8988T (cell line): Measurements from ENCODE around the gene HNRNPA2B1.
"Not testable (repeated sequence)": the region's sequence is repeated elsewhere in the genome, so short reads cannot be mapped to it uniquely, and the experiment has no call there.

Experiments used
- DNase-seq: peaks from one replicate; pipeline ENCODE4 v3.0.0; 2011

The HNRNPA2B1 gene

DNA sequence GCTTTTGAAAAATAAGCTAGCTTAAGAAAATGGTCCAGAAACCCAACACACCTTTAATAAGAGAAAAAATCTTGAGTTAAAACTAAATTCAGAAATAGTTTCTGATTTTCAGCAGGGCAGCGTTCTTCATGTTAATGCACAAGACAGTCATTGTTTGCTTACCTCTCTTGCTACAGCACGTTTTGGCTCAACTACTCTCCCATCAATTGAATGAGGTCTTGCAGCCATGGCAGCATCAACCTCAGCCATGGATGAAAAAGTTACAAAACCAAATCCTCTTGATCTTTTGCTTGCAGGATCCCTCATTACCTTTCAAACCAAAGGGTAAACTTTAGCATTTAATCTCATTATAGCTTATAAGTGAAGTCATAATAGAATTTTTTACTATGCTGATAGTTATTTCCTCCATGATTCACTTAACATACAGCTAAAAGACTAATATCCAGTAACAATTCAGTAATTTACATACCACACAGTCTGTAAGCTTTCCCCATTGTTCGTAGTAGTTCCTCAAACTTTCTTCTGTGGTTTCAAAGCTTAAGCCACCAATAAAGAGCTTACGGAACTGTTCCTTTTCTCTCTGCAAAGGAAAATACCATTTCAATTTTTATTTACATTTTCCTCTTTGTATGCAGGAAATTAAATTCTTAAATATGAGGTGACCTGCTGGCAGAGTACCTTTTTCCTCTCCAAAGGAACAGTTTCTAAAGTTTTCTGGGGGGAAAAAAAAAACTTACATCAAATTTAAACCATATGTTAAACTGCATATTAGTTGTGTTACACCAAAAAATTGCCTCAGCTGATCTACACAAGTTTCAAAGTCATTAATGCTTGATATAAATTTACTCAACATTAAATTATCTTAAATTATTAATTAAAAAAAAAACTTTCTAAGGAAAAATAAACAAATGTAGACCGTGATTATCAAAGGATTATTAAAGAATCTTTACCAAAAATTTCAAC lies 3.1 kb downstream of the HNRNPA2B1 start:
- no peak for DNase-seq

DNA sequence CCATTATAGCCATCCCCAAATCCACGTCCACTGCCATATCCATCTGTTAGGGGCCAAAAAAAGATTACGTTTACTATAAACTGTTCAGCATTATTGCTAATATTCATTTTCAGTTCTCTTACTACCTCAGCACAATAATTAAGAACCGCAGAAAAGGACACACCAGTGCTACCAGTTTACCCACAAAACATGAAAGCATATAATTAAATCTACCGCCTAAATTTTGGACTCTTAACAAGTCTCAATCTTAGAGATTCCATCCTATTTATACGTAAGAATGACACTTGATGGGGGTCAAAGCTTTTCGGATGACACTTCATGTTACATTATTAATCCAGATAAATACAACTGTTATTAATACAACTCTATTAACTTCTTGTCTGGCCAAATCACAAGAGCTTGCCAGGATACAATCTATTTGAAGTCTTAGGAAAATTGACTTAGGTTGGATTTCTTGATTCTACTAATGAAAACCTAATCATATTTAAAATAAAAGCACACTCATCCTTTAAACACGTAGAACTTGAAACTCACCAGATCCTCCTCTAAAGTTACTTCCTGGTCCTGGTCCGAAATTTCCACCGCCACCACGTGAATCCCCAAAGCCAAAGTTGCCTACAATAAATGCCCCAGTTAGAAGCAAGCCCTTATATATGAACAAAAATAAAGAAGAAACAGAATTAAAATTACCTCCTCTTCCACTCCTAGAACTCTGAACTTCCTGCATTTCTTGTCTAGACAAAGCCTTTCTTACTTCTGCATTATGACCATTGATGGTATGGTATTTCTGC lies 4.5 kb downstream of the HNRNPA2B1 start:
- no peak for DNase-seq

DNA sequence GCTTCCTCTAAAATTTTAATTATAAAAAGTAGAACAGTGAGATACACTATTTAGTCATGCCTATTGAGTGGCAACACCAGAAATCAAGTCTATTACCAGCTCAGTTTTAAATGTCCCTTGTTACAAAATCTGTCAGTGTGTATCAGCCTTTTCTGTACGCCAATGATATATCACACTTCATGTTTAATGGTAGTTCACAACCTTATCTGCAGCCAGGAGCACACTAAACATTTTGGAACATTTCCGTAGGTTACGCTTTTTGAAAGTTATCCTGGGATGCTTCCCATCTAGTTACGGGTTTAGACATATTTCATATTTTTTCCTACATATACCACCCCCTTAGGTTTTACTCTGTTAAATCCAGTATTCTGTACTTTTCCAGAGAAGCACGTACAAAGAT lies 5.4 kb downstream of the HNRNPA2B1 start:
- DNase-seq: no peak

DNA sequence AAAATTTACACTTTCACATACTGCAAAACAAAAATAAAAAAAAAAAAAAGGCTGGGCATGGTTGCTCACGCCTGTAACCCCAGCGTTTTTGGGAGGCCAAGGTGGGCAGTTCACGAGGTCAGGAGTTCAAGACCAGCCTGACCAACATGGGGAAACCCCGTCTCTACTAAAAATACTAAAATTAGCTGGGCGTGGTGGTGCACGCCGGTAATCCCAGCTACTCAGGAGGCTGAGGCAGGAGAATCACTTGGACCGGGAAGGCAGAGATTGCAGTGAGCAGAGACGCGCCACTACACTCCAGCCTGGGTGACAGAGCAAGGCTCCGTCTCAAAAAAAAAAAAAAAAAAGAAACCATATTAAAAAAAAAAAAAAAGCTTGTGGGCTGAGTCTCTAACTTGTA lies 5.8 kb downstream of the HNRNPA2B1 start:
- DNase-seq: not testable (repeated sequence)

DNA sequence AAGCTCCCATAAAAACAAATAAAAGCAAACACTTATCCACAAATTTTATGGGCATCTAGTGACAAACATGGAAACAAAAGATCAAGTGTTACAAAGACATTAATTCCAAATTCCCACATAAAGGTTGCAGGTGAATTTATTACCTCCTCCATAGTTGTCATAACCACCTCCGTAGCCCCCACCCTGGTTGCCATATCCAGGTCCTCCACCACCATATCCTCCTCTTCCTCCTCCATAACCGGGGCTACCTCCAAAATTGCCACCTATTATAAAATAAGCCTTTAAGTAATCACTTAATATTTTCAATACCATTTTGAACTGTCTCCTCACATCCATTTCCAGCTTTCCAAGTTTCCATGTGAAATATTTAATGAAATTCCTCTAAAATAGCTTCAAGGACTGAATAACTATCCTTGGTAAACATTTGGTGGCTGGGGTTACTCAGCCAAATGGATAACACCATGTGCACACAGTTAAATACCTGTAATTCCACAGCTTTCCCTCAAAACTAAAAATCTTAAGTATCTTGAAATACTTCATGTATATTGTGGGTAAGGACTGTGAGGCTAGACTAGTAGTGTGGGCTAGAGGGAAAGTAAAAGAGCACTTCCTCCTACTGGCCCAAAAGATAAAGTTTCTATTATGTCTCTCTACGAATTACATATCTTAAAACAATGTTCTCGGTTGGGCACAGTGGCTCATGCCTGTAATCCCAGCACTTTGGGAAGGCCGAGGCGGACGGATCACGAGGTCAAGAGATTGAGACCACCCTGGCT lies 6.9 kb downstream of the HNRNPA2B1 start:
- no peak for DNase-seq

DNA sequence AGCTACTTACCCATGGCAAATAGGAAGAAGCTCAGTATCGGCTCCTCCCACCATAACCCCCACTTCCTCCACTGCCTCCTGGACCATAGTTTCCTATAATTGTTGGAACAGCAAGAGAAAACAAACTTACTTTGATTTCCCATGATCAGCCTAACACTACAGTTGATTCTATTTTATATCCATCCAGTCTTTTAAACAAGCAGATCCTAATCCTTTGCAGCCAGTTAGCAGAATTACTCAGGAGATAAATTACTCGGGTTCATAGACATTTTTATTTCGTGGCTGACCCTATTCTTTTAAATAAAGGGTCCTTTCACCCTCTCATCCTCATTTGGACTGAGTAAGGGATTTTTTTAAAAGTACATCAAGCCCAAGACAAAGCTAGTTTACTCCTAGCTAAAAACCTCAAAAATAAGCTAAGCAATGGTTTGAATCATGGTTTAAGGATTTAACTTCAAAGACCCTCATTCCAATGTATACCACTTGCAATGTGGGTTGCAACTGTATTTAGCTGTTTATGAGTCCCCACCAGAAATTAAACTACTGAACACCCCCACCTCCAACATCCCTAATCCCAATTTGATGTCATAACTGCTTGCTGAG lies 8.0 kb downstream of the HNRNPA2B1 start:
- DNase-seq: no peak

DNA sequence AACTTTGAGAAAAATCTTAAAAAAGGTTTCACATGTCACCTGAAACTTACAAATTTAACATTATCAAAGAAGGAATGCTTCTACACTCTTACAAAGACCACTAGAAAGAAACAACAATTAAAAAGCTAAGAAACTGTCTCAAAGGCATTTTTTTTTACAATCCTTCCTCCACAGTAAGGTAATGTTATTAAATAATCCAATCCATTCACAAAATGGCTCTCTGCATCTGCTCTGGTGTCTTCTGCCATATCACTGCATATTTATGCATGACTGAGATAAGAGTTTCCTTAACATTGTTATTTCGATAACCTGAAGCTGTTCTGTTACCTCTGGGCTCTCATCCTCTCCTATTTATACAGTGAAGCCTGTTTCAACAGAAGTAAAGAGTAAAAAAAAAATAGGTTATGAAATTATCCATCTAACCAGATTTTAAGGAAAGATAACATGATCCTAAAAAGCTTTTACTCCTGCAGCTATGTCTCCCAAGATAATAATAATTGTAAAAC lies 8.5 kb downstream of the HNRNPA2B1 start:
- DNase-seq: no peak

DNA sequence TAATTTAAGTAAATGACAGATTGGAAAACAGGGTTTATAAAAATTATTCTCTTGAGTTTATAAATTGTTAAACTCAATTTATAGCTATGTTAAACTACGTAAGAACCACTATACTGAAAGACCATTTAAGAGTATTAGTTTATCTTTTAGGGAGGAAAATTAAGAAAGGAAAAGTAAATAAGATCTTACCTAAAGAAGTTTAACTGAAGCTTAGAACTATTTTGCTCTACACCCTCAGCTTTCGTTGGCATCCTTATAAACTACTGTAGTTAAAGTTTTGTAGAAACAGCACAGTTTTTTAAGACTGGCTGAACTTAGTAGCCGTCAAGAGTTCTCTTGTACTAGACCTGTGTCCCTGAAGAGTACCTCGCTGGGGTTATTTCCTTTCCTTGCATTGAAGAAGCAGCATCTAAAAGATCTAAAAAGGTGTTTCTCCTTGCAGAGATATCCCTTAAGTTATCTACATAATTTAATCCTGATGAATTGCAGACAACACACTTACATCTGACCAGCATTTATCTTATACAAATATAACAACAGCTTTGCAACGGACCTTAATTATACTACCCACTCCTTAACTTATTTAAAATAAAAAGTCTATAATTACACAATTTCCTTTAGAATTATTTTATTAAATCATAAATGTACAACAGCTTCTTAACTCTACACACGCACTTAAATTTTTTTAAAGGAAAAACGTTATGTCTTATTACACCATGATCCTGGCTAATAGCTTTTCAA lies 9.1 kb downstream of the HNRNPA2B1 start:
- no peak for DNase-seq

DNA sequence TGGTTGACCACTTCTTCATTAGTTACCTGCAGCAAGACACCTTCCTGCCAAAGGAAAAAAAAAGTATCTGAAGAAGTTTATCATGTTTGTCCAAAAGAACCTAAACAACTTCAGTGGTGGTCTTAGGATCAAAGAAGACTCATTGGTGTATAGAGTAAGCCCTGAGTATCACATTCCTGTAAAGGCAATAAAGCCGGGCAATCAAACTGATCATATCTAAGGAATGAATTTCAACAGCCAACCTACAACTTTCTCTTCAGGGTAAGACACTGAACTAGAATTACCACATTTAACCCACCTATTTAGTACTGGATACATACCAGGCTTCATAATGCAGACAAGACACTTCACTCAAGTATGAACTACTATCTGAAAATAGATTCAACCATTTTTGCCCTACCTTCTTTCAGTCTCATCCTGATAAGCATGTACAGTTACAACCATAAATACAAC lies 10.1 kb downstream of the HNRNPA2B1 start:
- no peak for DNase-seq

DNA sequence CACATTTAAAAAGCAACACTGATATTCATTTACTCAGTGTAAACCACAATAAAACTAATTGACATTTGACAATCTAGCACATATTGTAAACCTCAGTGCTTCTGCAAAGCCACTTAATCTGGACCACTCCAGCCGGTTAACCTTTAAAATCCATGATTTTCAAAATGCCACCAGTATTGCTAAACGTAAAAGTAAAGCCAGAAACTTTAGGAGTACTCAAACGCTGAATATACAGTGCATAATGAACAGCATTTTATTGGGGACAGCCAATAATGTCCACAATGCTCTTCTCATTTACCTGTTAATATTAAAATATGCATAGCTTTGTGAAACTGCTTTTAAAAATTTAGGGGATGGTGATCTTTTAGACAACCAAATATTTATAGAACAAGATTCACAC lies 10.8 kb downstream of the HNRNPA2B1 start:
- no peak for DNase-seq

DNA sequence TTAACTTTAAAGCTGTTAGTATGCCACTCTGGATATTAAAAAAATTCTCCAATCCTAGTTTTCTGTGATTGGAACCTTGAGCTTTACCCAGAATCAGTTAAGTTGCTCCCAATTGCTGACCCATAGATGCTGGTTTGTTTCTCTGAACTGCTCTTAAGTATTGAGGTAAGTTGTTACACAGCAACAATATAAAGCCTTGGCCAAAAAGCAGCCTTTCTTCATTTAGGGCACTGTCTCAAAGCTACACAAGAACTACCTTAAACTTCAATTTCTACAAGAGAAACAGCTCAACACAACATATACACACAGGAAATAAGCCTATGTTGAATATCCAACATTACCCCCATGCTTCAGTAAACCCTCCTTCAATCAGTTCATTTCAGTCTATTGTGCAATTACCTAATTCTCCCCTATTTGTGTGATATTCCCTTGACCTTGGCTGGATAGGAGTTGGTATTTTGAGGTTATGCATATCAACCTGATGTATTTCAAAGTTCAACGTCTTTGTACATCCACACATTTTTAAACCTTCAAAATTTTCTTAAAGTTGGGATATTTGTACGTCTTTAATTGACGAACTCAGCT lies 11.5 kb downstream of the HNRNPA2B1 start:
- no peak for DNase-seq

DNA sequence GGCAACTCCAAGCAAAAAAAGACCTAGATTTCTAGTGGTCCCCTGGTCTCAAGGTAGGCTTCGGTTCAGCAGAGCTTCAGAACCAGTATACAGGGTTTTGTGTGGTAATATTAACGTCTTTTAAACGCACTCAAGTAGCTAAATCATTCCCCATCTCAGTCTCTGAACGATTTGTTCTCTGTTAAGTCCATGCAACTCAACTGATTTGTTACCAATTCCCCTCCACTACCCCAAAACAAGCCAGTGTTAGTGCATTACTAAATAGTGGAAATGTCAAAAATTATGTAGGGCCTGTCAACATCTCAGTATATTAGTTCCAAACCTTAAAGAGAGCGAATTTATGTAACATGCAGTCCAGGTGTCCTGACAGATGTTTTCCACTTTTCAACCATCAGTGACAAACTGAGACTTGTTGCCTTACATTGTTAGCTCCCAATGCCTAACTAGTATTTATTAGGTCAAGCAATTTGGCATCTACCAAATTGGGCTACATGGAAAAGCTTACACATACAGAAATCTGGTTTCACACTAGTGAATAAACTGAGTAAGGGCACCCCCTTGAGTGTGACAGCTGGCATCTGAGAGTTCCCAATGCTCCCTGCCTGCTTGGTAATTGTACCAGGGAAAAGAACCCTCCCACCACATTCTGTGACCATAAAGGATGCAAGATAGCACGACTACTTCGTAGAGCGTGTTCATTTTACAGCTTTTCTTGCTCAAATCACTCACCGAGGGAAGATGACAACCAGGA lies 12.2 kb downstream of the HNRNPA2B1 start:
- DNase-seq: no peak

DNA sequence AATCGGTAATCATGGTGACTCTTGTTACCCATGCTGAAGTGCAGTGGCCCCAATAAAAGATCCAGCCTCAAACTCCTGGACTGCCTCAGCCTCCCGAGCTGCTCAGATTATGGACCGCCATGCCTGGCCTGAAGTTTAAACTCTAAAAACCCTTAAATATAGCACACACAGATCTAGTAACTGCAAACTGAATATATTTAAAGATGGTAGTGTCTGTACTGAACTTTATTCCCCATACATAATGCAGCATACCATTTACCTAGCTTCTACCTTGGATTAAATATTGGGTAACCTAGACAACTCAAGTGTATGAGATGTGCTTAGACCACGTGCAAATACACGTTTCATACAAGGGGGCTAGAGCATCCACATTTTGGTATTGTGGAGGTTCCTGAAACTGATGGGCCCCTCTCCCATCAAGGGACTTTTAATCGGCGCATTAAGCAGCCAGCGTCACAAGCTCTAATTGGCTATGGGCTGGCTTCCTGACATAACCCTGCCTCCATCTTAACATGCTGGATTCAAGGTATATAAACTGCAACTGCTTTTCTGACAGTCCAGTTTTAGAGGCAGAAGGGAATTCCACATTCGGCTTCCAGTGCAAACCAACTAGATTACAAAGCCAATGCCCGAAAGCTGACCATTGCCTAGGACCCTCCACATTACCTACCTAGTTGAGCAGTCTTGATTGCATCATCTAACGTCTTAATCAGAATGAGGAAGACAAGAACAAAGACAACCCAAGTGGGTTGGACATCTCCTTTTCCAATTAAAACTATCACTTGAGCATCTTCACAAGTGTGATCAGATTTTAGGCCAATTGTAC lies 13.0 kb downstream of the HNRNPA2B1 start:
- no peak for DNase-seq

DNA sequence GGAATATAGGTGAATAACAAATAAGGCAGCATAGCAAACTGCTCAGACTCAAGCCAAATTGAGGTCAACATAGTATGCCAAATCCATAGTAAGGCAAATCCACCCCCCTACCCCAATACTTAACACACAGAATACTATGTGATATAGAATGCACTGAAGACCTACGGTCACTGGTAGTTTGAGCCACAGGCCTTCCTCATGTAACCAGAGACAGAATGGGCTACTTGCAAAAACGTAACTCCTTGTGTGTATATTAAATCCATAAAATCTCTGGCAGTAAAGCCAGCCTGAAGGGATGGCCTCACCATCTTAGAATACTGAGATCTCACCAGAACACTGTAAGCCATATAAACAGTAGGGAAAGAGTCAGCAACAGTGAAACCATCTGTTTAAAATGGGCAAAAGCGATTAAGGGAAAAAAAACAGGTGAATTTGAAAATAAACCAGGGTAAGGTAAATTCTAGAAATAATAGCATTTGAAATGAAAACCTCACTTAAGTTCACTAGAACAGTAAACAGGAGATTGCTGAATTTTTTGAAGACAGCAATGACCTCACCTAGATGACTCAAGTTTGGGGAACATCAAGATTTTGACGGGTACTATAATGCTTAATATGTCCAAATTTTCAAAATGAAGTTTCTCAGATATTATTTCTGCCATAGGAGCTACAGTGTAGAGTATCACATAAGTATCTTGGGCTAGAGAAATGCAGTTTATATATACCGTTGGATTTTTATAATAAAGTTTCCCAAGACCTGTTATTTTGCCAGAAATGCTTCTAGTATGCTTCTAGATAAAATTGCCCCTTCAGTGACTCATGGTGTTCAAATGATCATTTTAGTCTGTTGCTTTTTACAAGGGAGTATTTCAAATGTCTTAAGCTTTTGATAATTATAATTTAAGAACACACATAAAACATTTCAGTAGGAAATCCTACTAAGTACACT lies 13.9 kb downstream of the HNRNPA2B1 start:
- DNase-seq: no peak

DNA sequence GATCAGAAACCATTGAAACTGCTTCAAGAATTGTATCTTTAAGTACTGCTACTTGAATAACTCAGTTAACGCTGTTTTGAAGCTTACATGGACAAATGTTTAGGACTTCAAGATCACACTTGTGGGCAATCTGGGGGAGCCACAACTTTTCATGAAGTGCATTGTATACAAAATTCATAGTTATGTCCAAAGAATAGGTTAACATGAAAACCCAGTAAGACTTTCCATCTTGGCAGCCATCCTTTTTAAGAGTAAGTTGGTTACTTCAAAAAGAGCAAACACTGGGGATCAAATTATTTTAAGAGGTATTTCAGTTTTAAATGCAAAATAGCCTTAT lies 14.7 kb downstream of the HNRNPA2B1 start:
- no peak for DNase-seq

DNA sequence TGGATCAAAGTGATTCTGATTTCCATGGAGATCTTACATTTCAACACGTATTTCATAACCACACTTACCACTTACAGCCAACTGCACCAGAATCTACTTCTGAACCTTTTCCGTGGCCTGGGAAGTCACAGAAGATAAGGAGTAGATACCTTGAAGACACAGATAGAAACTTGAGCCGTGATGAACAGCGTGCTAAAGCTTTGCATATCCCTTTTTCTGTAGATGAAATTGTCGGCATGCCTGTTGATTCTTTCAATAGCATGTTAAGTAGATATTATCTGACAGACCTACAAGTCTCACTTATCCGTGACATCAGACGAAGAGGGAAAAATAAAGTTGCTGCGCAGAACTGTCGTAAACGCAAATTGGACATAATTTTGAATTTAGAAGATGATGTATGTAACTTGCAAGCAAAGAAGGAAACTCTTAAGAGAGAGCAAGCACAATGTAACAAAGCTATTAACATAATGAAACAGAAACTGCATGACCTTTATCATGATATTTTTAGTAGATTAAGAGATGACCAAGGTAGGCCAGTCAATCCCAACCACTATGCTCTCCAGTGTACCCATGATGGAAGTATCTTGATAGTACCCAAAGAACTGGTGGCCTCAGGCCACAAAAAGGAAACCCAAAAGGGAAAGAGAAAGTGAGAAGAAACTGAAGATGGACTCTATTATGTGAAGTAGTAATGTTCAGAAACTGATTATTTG lies 15.3 kb downstream of the HNRNPA2B1 start:
- DNase-seq: no peak

DNA sequence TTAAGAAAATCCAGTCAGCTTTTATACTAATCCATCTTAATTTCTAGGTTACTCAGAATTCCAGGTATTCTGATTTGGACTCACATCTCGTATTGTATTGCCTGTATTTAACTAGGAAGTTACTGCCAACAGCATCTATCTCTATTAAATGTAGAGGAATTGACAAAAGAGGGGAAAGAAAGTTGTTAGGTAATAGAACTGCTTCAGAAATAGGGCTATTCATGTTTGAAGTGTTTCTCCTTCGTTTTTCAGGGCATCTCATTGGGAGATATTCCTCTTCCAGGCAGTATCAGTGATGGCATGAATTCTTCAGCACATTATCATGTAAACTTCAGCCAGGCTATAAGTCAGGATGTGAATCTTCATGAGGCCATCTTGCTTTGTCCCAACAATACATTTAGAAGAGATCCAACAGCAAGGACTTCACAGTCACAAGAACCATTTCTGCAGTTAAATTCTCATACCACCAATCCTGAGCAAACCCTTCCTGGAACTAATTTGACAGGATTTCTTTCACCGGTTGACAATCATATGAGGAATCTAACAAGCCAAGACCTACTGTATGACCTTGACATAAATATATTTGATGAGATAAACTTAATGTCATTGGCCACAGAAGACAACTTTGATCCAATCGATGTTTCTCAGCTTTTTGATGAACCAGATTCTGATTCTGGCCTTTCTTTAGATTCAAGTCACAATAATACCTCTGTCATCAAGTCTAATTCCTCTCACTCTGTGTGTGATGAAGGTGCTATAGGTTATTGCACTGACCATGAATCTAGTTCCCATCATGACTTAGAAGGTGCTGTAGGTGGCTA lies 16.1 kb downstream of the HNRNPA2B1 start:
- DNase-seq: not testable (repeated sequence)
